ENCODE data around the gene TLE1. TPM values are rescaled to one million over a fixed set of nuclear protein-coding genes. Genes with fewer than 3 reads are reported as not detected.

TLE1 gene
- total RNA-seq, 1 experiment from 2014 or later: 17.3 TPM

GRCh38 chr9:81694541-81694940 lies 5.2 kb upstream of the TLE1 start:
- POLR2A ChIA-PET: no interaction called here
- TF ChIP-seq MAX (IDR thresholded peaks at IDR 0.05) (no peak), ZFX (IDR thresholded peaks at IDR 0.05) (no peak), TCF7L2 (IDR thresholded peaks at IDR 0.05; ENCODE audit: borderline replicate concordance, extremely low read depth, insufficient read depth, insufficient read length) (no peak)

GRCh38 chr9:81693671-81694378 lies 4.5 kb upstream of the TLE1 start:
- H3K9me3 ChIP-seq (ENCODE audit: control insufficient read depth in 1 of 2, insufficient read depth in 1 of 2, low read depth in 1 of 2, low read length in 2 of 2): no peaks in the 10 kb centered on the region
- H3K27me3 ChIP-seq (ENCODE audit: insufficient read depth, low read length): no peaks in the 10 kb centered on the region
- H3K36me3 ChIP-seq (ENCODE audit: control insufficient read depth in 1 of 2, insufficient read depth in 2 of 2, low read length in 2 of 2): no peaks in the 10 kb centered on the region
- H3K4me1 ChIP-seq (ENCODE audit: control insufficient read depth in 1 of 2, insufficient read depth in 2 of 2, low read length in 2 of 2): peaks cover 9 to 17% of the 10 kb centered on the region in 2 experiments
- ATAC-seq: no peak
- RAD21 ChIA-PET (ENCODE audit: low non-redundant PET in 1 of 2, low total read pairs in 2 of 2, uncharacterized antibody in 2 of 2, unreplicated experiment in 2 of 2): no interaction called here
- H3K27ac ChIP-seq (ENCODE audit: low read depth, low read length): no peak overlapping the region
- no peaks in the 10 kb centered on the region for H4K20me1 ChIP-seq (ENCODE audit: insufficient read depth)
- no peak for DNase-seq (ENCODE audit: low read depth, low spot score)
- TF ChIP-seq SIN3A (IDR thresholded peaks at IDR 0.05; ENCODE audit: low read depth): no peak
- TF ChIP-seq MAX (IDR thresholded peaks at IDR 0.05): no peak
- no peak for TF ChIP-seq RAD21 (IDR thresholded peaks at IDR 0.05; ENCODE audit: low read depth)
- TF ChIP-seq CTCF (IDR thresholded peaks at IDR 0.05 in 2 of 3, conservative IDR thresholded peaks at IDR 0.05 in 1 of 3; ENCODE audit: borderline replicate concordance in 1 of 3, insufficient read depth in 1 of 3, low read depth in 2 of 3, low read length in 2 of 3): no peak
- no peak for TF ChIP-seq CBX3 (IDR thresholded peaks at IDR 0.05; ENCODE audit: low read depth)
- no peak for TF ChIP-seq EGR1 (IDR thresholded peaks at IDR 0.05; ENCODE audit: low read depth)
- no peak for TF ChIP-seq POLR2A (IDR thresholded peaks at IDR 0.05; ENCODE audit: borderline replicate concordance, extremely low read depth, insufficient read depth, insufficient read length)
- TF ChIP-seq ATF3 (IDR thresholded peaks at IDR 0.05): no peak
- TF ChIP-seq REST (IDR thresholded peaks at IDR 0.05; ENCODE audit: low read depth): no peak
- no peak for TF ChIP-seq ZFX (IDR thresholded peaks at IDR 0.05)
- no peak for TF ChIP-seq EZH2phosphoT487 (IDR thresholded peaks at IDR 0.05; ENCODE audit: borderline replicate concordance)
- no peak for TF ChIP-seq TCF7L2 (IDR thresholded peaks at IDR 0.05; ENCODE audit: borderline replicate concordance, extremely low read depth, insufficient read depth, insufficient read length)
- POLR2A ChIA-PET: no interaction called here
- H3K79me2 ChIP-seq (ENCODE audit: insufficient read depth, low read length): no peaks in the 10 kb centered on the region
- H3K4me2 ChIP-seq (ENCODE audit: low read length): no peak overlapping the region
- H2AFZ ChIP-seq (ENCODE audit: low read depth, low read length, poor library complexity, severe bottlenecking): no peak overlapping the region
- H3K4me3 ChIP-seq (replicated peaks in 1 of 2; ENCODE audit: low read depth in 1 of 2, low read length in 2 of 2): no peak overlapping the region
- CTCF ChIA-PET: no interaction called here
- no TSS peak for BruUV-seq (replicated peaks)
- H3K9me2 ChIP-seq (ENCODE audit: insufficient read depth): no peaks in the 10 kb centered on the region
- H3K9ac ChIP-seq (ENCODE audit: low read length): no peak overlapping the region
- intact Hi-C loops (cut with micrococcal nuclease): loop anchor here (5.0 kb wide), 1 partner anchor 348 kb away; no protein-coding TSS in a partner anchor

More at GRCh38 chr9:81694541-81694940, 5.2 kb upstream of the TLE1 start:
- RAD21 ChIA-PET (ENCODE audit: low non-redundant PET in 1 of 2, low total read pairs in 2 of 2, uncharacterized antibody in 2 of 2, unreplicated experiment in 2 of 2): no interaction called here
- BruUV-seq (replicated peaks): no TSS peak
- Histone ChIP-seq H3K4me2 (ENCODE audit: low read length) (no peak overlapping the region), H3K9ac (ENCODE audit: low read length) (no peak overlapping the region), H2AFZ (ENCODE audit: low read depth, low read length, poor library complexity, severe bottlenecking) (no peak overlapping the region), H3K9me2 (ENCODE audit: insufficient read depth) (no peaks in the 10 kb centered on the region), H3K36me3 (ENCODE audit: control insufficient read depth in 1 of 2, insufficient read depth in 2 of 2, low read length in 2 of 2) (no peaks in the 10 kb centered on the region), H3K4me1 (ENCODE audit: control insufficient read depth in 1 of 2, insufficient read depth in 2 of 2, low read length in 2 of 2) (peaks cover 9 to 14% of the 10 kb centered on the region in 2 experiments), H3K4me3 (replicated peaks in 1 of 2; ENCODE audit: low read depth in 1 of 2, low read length in 2 of 2) (no peak overlapping the region), H3K27ac (ENCODE audit: low read depth, low read length) (no peak overlapping the region), H3K79me2 (ENCODE audit: insufficient read depth, low read length) (no peaks in the 10 kb centered on the region), H4K20me1 (ENCODE audit: insufficient read depth) (no peaks in the 10 kb centered on the region), H3K27me3 (ENCODE audit: insufficient read depth, low read length) (no peaks in the 10 kb centered on the region), H3K9me3 (ENCODE audit: control insufficient read depth in 1 of 2, insufficient read depth in 1 of 2, low read depth in 1 of 2, low read length in 2 of 2) (no peaks in the 10 kb centered on the region)
- intact Hi-C loops (cut with micrococcal nuclease): loop anchor here (5.0 kb wide), 1 partner anchor 348 kb away; no protein-coding TSS in a partner anchor
- CTCF ChIA-PET: no interaction called here
- no peak for ATAC-seq
- DNase-seq (ENCODE audit: low read depth, low spot score): no peak

All from HCT116 (cell line).